T-helper 1 cell (primary cell): ENCODE results near the gene CLDN15.

Experiments
- DNase-seq, 5 donors: peaks; one replicate each; pipeline ENCODE4 v3.0.0-alpha.2; 2012 to 2020

Gene CLDN15

DNA sequence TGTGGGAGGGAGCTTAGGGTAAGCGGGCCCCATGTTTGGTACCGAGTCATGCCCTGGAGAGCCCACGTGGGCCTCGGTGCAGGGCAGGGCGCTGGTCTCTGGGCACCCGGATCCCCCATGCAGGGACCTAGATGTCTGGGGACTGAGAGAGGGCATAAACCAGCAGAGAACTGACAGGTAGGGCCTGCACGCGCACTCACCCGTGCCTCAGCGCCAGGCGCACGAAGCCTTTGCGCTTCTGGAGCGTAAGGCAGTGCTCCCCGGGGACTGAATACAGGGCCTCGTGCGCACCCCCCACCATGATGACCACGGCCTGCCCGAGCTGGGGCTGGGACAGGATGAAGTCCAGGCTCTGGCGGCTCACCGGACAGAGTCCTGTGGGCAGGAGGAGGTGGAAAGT is 39.6 kb downstream of the CLDN15 start:
- DNase-seq: no peak

DNA sequence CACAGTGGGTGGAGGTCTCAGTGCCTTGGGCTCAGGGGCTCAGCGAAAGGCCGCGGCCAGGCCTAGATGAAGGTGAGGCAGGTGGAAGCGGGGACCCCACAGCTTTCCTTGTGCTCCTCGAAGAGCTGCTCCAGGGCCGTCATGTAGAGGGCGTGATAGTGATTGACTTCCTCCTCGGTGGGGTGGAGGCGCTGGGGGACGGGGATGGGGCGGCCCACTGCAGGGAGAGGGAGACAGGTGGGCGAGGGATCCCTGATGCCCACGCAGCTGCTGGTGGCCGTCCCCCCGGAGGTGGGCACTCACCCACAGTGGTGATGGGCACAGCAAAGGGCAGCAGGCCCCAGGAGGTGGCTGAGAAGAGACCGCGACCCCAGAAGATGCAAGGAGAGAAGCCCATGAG is 41.7 kb downstream of the CLDN15 start:
- no peak for DNase-seq

DNA sequence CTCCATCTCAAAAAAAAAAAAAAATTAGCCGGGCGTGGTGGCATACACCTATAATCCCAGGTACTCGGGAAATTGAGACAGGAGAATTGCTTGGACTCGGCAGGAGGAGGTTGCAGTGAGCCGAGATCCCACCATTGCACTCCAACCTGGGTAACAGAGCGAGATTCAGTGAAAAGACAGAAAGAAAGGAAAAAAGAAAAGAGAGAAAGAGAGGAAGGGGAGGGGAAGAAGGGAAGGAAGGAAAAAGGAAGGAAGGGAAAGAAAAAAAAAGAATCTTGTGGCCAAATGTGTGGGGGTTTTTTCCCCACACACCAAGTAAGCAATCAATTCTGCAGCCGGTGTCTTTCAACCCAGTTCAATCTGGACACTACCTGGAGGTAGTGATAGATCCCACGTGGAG is 48.5 kb downstream of the CLDN15 start:
- no peak for DNase-seq

DNA sequence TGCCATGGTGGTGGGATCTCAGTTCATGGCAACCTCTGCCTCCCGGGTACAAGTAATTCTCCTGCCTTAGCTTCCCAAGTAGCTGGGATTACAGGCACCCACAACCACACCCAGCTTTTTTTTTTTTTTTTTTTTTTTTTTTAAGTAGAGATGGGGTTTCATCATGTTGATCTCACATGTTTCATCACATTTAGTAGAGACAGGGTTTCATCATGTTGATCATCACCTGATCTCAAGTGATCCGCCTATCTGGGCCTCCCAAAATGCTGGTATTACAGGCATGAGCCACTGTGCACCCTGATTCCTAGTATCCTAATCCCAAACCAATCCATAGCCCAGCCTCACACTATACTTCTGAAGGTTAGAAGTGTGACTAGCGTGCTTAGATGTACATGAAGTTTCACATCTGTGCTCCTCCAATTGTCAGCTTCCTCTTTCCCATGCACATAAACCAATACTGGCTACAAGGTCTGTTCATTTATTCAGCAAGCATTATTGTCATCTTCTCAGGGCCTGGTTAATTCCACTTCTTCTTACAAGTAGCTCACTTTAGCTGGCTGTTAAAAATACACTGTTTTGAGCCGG is 50.7 kb downstream of the CLDN15 start:
- no peak for DNase-seq

DNA sequence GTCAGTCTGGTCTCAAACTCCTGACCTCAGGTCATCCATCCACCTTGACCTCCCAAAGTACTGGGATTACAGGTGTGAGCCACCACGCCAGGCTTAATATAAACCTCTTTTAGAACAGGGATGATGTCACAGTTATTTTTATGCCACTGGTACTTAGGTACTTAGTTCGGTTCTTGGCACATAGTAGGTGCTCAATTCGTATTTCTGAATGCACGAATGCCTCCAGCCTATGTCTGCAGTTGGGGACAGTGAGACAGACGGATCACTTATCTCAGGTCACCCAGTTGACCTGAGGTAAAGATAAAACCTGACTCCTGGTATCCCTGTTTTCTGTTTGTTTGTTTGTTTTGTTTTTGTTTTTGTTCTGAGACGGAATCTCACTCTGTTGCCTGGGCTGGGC is 51.4 kb downstream of the CLDN15 start:
- no peak for DNase-seq

DNA sequence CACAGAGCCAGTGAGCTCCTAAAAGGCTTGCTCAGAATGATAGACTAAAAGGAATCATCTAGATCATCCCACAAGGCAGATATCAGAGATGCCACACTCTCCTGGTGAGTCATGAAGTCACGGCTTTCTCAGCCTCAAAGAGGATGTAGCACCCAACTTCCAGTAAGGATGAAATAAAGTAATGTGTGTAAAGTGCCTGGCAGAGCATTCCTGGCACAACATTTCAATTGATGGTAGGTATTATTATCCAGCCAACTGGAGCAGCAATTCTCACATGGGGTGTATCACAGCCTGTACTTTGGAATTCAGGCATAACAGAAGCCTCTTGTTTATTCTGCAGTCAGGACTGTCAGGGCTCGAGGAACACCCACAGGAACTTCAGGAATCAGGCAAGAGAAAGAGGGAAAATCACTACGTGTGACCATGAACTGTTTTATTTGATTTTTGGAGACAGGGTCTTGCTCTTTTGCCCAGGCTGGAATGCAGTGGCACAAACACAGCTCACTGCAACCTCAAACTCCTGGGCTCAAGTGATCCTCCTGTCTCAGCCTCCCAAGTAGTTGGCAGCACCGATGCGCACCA is 52.3 kb downstream of the CLDN15 start:
- no peak for DNase-seq
